ENCODE measurements around the gene TAL2.

TAL2 gene

DNA sequence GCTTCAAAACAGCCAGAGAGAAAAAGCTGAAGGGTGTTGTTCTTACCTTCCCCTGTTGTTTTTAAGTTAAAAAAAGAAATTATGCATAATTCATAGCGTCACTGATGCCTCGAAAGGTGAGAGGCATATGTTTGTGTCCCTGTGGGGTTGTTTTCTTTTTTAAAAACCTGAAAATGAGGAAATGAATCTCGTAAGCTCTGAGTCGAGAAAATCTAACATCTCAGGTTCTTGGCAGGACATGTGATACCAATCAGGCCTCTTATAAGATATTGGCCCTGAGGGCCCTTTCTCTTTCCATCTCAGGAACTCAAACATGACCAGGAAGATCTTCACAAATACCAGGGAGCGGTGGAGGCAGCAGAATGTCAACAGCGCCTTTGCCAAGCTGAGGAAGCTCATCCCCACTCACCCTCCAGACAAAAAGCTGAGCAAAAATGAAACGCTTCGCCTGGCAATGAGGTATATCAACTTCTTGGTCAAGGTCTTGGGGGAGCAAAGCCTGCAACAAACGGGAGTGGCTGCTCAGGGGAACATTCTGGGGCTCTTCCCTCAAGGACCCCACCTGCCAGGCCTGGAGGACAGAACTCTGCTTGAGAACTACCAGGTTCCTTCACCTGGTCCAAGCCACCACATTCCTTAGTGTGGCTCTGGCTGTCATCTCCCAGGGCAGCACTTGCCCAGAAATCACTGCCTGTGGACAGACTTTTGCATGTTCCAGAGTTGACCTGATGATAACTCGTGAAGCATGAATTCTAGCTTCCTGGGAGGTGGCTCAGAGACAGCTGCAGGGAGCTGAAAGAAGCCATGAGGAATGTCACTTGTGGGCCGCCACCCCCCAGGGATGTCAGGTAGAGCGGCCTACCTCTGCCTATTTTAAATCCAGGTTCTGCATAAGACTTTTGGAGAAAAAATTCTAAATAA, at the start of gene TAL2:
Gene TAL2 (plus strand): TSS at position 274 of the 921 bp plus-strand sequence. CDS start 40 bp downstream, at position 314.
- H3K4me3 ChIP-seq (replicated peaks in 1 of 2; ENCODE audit: low read depth in 2 of 2, low read length in 2 of 2) = no peak within 1 kb of the TSS
- TF ChIP-seq, protein P1, sequence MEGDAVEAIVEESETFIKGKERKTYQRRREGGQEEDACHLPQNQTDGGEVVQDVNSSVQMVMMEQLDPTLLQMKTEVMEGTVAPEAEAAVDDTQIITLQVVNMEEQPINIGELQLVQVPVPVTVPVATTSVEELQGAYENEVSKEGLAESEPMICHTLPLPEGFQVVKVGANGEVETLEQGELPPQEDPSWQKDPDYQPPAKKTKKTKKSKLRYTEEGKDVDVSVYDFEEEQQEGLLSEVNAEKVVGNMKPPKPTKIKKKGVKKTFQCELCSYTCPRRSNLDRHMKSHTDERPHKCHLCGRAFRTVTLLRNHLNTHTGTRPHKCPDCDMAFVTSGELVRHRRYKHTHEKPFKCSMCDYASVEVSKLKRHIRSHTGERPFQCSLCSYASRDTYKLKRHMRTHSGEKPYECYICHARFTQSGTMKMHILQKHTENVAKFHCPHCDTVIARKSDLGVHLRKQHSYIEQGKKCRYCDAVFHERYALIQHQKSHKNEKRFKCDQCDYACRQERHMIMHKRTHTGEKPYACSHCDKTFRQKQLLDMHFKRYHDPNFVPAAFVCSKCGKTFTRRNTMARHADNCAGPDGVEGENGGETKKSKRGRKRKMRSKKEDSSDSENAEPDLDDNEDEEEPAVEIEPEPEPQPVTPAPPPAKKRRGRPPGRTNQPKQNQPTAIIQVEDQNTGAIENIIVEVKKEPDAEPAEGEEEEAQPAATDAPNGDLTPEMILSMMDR (IDR thresholded peaks at IDR 0.05; ENCODE audit: low read depth, low read length) = no peak
- no peak for DNase-seq (ENCODE audit: low read depth in 2 of 2)

DNA sequence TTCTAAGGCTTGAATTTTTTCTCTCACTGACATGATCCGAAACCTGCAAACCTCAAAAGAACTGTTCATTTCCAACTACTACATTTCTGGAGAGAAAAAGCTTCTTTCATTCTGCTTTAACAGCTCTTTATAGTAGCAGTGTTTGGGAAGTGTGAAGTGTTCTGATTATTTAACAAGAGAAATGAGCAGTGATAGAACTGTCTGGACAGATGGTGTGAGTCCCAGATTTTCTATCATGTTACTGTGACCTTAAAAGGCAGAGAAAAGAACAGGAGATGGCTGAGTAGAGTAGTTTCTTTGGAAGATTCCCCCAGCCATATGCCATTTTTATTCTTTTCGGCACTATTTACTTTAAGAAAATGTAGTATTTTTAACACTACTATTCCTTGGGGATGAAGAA, 41.3 kb upstream of the TAL2 start:
- TF ChIP-seq, protein P1 (IDR thresholded peaks at IDR 0.05; ENCODE audit: low read depth, low read length) = no peak
- DNase-seq (ENCODE audit: low read depth in 2 of 2) = no peak
- no peak overlapping the region for H3K4me3 ChIP-seq (replicated peaks in 1 of 2; ENCODE audit: low read depth in 2 of 2, low read length in 2 of 2)

DNA sequence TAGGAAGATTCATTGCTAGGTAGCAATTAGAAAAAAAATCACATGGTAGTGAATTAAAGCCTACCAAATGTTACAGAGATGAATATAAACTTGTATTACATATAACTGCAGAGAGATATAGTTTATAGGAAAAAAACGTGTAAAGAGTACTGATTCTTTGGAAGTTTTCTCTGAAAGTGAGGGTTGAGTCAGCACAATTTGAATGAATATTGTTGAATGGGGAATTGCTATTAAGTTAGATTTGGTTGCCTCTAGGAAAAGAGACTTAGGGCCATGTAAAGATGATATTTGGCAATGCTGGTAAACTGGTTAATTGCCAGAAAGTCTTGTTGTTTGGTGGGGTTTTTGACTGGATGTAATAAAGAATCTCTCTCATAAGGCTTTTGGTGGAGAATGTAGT, 37.2 kb upstream of the TAL2 start:
- TF ChIP-seq, protein P1 (IDR thresholded peaks at IDR 0.05; ENCODE audit: low read depth, low read length) = no peak
- H3K4me3 ChIP-seq (replicated peaks in 1 of 2; ENCODE audit: low read depth in 2 of 2, low read length in 2 of 2) = no peak overlapping the region

DNA sequence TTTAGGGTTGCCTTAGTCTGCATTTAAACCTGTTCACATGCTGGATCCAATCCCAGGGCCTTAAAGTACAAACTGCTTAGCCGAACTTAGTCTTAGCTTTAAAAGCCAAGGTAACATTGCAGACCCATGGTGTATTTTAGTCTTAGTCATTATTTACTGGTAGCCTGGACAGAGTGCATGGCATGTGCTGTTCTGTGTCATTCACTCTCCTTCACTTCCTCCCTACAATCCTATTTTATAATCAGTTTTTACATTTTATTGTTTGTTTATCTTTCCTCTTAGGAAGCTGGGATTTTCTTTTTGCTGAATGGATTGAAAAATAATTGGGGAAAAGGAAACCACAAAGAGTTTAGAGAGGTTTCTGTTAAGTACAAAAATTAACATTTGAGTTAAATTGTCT, 29.4 kb upstream of the TAL2 start:
- no peak overlapping the region for H3K4me3 ChIP-seq (replicated peaks in 1 of 2; ENCODE audit: low read depth in 2 of 2, low read length in 2 of 2)
- DNase-seq (ENCODE audit: low read depth in 2 of 2) = no peak
- TF ChIP-seq, protein P1 (IDR thresholded peaks at IDR 0.05; ENCODE audit: low read depth, low read length) = no peak

More for the DNA sequence above, 37.2 kb upstream of the TAL2 start:
- DNase-seq (ENCODE audit: low read depth in 2 of 2) = no peak

DNA sequence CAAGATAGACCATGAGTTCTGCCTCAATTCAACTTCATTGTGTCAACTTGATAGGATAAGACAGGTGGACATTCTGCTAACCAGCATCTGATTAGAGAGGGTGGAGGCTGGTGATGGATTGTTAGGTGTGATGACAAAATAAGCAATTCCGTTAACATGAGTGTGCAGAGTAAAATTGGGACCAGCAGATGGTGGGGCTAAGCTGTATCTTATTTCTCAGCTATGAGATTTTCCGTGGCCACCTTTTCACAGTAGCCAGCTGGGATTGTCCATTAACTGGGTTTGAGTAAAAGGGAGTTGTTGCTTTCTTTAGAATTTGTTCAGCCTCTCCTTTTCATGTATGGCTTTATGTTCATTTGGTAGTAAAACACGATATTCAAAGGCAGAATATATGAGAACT, 28.8 kb upstream of the TAL2 start:
- DNase-seq (ENCODE audit: low read depth in 2 of 2) = no peak
- TF ChIP-seq, protein P1 (IDR thresholded peaks at IDR 0.05; ENCODE audit: low read depth, low read length) = no peak
- no peak overlapping the region for H3K4me3 ChIP-seq (replicated peaks in 1 of 2; ENCODE audit: low read depth in 2 of 2, low read length in 2 of 2)

DNA sequence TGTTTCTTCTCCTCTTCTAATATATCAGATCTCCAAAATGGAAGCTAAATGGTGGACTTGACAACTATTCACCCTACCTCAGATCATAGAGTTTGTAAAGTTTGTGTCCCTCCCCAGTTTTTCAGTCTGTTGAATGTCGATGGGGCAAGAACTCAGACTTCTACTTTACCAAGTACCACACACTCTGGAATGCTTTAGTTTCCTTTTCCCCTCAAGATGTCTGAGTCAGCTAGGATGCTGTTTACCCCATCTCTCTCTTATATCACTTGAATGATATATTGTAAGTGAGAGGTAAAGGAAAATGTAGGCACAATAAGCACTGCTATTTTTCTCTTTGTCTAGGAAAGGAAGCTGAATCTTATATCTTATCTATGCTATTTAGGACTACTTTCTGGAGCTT, 25.9 kb upstream of the TAL2 start:
- H3K4me3 ChIP-seq (replicated peaks in 1 of 2; ENCODE audit: low read depth in 2 of 2, low read length in 2 of 2) = no peak overlapping the region
- DNase-seq (ENCODE audit: low read depth in 2 of 2) = peak in 1 of 2 donors; percentile 26
- TF ChIP-seq, protein P1 (IDR thresholded peaks at IDR 0.05; ENCODE audit: low read depth, low read length) = no peak
